CD4-positive, CD25-positive, alpha-beta regulatory T cell (primary cell): ENCODE measurements around the gene GABRG3. TPM values are rescaled to one million over a fixed set of nuclear protein-coding genes. Genes with fewer than 3 reads are reported as not detected.

Source experiments
- ATAC-seq, 2 donors: fragments of 150-1000 bp; cut with Tn5 transposase; one replicate each; pipeline ENCODE4 v1.10.0; 2021; ENCODE audit warnings: low read depth in 2 of 2, moderate number of reproducible peaks in 2 of 2, moderate library complexity in 1 of 2
- DNase-seq, 3 donors: peaks; one replicate each; pipeline versions ENCODE4 v3.0.0 to v3.0.0-alpha.2; 2012 to 2022; ENCODE audit warnings: mixed read lengths in 1 of 3
- H3K27ac ChIP-seq: one replicate; pipeline ENCODE4 v1.7.0; 2013; ENCODE audit warnings: mild to moderate bottlenecking, low read length; ENCODE audit not compliant: insufficient read depth, poor library complexity, severe bottlenecking
- H3K27me3 ChIP-seq: one replicate; pipeline ENCODE4 v1.7.0; 2013; ENCODE audit warnings: low read length; ENCODE audit not compliant: control insufficient read depth, insufficient read depth
- H3K36me3 ChIP-seq: one replicate; pipeline ENCODE4 v1.7.0; 2013; ENCODE audit warnings: mild to moderate bottlenecking, low read length, moderate library complexity; ENCODE audit not compliant: control insufficient read depth, insufficient read depth
- H3K4me1 ChIP-seq: 2 replicates; pipeline ENCODE4 v1.7.0; 2013; ENCODE audit warnings: mild to moderate bottlenecking, low read length; ENCODE audit not compliant: insufficient read depth, control insufficient read depth, poor library complexity, severe bottlenecking
- H3K4me3 ChIP-seq: one replicate; pipeline ENCODE4 v1.7.0; 2013; ENCODE audit warnings: low read depth, mild to moderate bottlenecking, low read length, moderate library complexity
- H3K9me3 ChIP-seq, 2 experiments: 1 replicate in 1 of 2; 2 replicates in 1 of 2; pipeline ENCODE4 v1.7.0; 2013; ENCODE audit warnings: low read length in 2 of 2, mild to moderate bottlenecking in 1 of 2, moderate library complexity in 1 of 2; ENCODE audit not compliant: control insufficient read depth in 2 of 2
- H3K27ac Mint-ChIP-seq, 3 donors: one replicate each; pipeline ENCODE4 v1.8.0; 2020 to 2022; ENCODE audit warnings: mild to moderate bottlenecking in 3 of 3, mixed read lengths in 3 of 3, moderate library complexity in 2 of 3
- H3K27me3 Mint-ChIP-seq: one replicate; pipeline ENCODE4 v1.8.0; 2022; ENCODE audit warnings: mild to moderate bottlenecking, mixed read lengths
- H3K36me3 Mint-ChIP-seq: one replicate; pipeline ENCODE4 v1.8.0; 2020; ENCODE audit warnings: mixed read lengths
- H3K4me1 Mint-ChIP-seq, 4 donors: one replicate each; pipeline ENCODE4 v1.8.0; 2020 to 2022; ENCODE audit warnings: mixed read lengths in 4 of 4, mild to moderate bottlenecking in 1 of 4
- H3K4me3 Mint-ChIP-seq, 4 donors: one replicate each; pipeline ENCODE4 v1.8.0; 2020 to 2022; ENCODE audit warnings: mild to moderate bottlenecking in 4 of 4, mixed read lengths in 4 of 4, moderate library complexity in 3 of 4
- H3K9me3 Mint-ChIP-seq, 7 donors: one replicate each; pipeline ENCODE4 v1.8.0; 2020 to 2022; ENCODE audit warnings: mixed read lengths in 7 of 7, mild to moderate bottlenecking in 3 of 7, moderate library complexity in 2 of 7
- polyA plus RNA-seq, 4 donors: library from polyadenylated mRNA; unstranded; fragments of 300-500 nt; fragmentation: Illumina TruSeq; gene quantifications; one replicate each; pipeline ENCODE4 v1.2.3, GENCODE V29; 2021
- total RNA-seq: library from RNA; stranded (reverse); gene quantifications from one replicate; pipeline ENCODE4 v1.2.3, GENCODE V29; 2022

The GABRG3 gene
- total and polyA plus RNA-seq, 5 donors from 2014 or later, result not detected

DNA sequence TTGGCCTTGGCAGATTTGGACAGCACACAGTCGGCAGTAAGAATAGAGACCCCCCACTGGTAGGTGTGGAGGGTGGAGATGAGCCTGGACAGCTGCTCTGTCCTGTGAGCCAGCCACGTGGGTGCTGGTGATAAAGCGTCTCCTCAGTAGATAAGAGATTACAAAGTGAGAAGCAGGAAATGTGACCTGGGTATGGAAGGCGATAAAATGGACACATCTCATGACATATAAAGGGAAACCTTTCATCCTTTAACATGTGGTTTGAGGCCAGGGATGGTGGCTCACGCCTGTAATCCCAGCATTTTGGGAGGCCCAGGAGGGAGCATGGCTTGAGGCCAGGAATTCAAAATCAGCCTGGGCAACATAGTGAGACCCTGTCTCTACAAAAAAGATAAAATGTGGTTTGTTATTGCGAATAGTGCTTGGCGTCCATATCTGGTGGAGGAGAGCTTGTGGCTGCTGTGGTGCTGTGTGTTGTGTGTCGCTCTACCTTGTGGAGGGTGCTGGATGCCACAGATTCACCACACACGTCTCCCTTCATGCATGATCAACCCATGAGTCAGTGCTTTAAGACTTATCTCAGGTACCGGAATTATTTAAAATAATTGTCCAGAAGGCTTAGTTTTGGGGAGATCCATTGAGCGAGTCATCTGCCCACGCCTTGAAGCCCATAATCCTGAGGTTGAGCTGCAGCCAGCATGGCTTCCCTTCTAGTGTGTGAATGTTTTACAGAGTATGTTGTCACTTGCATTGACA lies 157.0 kb downstream of the GABRG3 start:
- Histone ChIP-seq H3K36me3 (no peaks in the 10 kb centered on the region), H3K9me3 (peaks cover 0 to 4% of the 10 kb centered on the region in 2 experiments), H3K4me3 (no peak overlapping the region), H3K27me3 (no peaks in the 10 kb centered on the region), H3K27ac (no peak overlapping the region), H3K4me1 (no peaks in the 10 kb centered on the region)
- H3K27ac Mint-ChIP-seq, result no peak overlapping the region
- ATAC-seq (no peak), DNase-seq (no peak)
- H3K36me3 Mint-ChIP-seq, result no peaks in the 10 kb centered on the region
- H3K4me3 Mint-ChIP-seq, result no peak overlapping the region
- H3K27me3 Mint-ChIP-seq, result no peaks in the 10 kb centered on the region
- H3K9me3 Mint-ChIP-seq, result peaks cover 3 to 13% (median 7%) of the 10 kb centered on the region in 7 donors
- H3K4me1 Mint-ChIP-seq, result no peaks in the 10 kb centered on the region

DNA sequence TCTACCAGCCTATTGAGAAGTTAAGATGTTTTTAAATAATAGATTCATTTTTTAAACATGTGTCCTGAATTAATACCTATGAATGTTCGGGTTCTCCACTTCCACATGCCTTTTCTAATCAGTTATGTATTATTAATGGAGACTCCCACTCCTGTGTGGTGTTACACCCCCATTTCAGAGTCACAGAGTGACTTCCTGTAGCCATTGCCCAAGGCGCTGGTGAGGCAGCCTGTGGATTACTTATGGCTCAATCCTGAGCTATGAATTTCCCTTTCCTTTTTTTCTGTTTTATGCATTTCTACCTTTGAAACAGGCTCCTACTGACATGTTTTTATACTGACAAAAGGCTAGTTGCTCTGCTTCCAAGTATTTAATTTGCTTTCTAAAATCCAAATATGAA lies 162.3 kb downstream of the GABRG3 start:
- ATAC-seq (no peak), DNase-seq (no peak)
- Histone ChIP-seq H3K27me3 (no peaks in the 10 kb centered on the region), H3K4me1 (no peaks in the 10 kb centered on the region), H3K27ac (no peak overlapping the region), H3K9me3 (peaks cover 0 to 7% of the 10 kb centered on the region in 2 experiments), H3K36me3 (no peaks in the 10 kb centered on the region), H3K4me3 (no peak overlapping the region)
- Mint-ChIP-seq H3K4me3 (no peak overlapping the region), H3K27me3 (no peaks in the 10 kb centered on the region), H3K4me1 (no peaks in the 10 kb centered on the region), H3K36me3 (no peaks in the 10 kb centered on the region), H3K27ac (no peak overlapping the region), H3K9me3 (peaks cover 3 to 16% (median 4%) of the 10 kb centered on the region in 7 donors)

DNA sequence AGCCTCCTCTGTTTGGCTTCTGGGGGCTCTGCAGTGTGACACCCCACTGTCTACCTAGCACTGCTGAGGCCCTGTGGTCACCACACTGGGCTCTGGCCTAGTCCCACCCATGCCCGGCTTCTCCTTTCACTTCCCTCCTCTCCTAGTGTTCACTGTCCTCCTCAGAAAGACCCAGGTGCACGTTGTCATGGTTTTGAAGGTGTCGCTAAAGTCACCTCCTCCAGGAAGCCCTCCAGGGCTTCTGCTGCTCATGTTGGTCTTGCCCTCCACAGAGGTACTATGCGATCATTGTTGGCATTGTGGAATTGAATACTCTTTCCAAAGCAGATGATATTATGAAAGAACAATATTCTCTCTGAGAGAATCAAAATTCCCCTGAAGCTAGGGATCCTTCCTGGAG lies 163.5 kb downstream of the GABRG3 start:
- no peaks in the 10 kb centered on the region for H3K4me1 ChIP-seq
- Mint-ChIP-seq H3K36me3 (no peaks in the 10 kb centered on the region), H3K27me3 (no peaks in the 10 kb centered on the region), H3K9me3 (peaks cover 4 to 23% (median 9%) of the 10 kb centered on the region in 7 donors), H3K4me3 (no peak overlapping the region), H3K4me1 (no peaks in the 10 kb centered on the region), H3K27ac (no peak overlapping the region)
- peaks cover 0 to 7% of the 10 kb centered on the region in 2 experiments for H3K9me3 ChIP-seq
- H3K27me3 ChIP-seq, result no peaks in the 10 kb centered on the region
- no peaks in the 10 kb centered on the region for H3K36me3 ChIP-seq
- no peak overlapping the region for H3K4me3 ChIP-seq
- no peak for DNase-seq
- ATAC-seq, result no peak
- H3K27ac ChIP-seq, result no peak overlapping the region

DNA sequence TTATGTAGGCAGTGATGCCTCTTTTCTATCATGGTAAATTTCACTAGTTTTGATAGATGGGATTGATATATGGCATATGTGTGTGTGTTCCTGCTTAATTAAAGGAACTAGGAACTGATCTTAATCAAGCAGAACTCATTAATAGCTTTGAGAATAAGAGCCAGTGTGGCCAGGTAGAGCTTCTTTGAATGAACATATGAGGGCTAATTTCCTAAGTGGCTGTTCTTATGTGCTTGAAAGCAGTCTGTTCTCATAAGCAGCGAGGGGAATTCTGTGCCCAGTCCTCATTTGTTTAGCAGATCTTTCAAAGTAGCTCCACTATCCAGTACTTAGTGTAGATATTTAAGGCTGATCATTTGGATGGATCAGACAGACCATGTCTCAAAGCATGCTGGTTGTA lies 164.2 kb downstream of the GABRG3 start:
- H3K36me3 Mint-ChIP-seq, result no peaks in the 10 kb centered on the region
- no peaks in the 10 kb centered on the region for H3K27me3 Mint-ChIP-seq
- Histone ChIP-seq H3K27me3 (no peaks in the 10 kb centered on the region), H3K4me1 (no peaks in the 10 kb centered on the region), H3K4me3 (no peak overlapping the region), H3K27ac (no peak overlapping the region), H3K36me3 (no peaks in the 10 kb centered on the region), H3K9me3 (peaks cover 0 to 7% of the 10 kb centered on the region in 2 experiments)
- H3K4me1 Mint-ChIP-seq, result no peaks in the 10 kb centered on the region
- ATAC-seq (no peak), DNase-seq (no peak)
- H3K9me3 Mint-ChIP-seq, result peaks cover 4 to 23% (median 9%) of the 10 kb centered on the region in 7 donors
- no peak overlapping the region for H3K27ac Mint-ChIP-seq
- H3K4me3 Mint-ChIP-seq, result no peak overlapping the region

DNA sequence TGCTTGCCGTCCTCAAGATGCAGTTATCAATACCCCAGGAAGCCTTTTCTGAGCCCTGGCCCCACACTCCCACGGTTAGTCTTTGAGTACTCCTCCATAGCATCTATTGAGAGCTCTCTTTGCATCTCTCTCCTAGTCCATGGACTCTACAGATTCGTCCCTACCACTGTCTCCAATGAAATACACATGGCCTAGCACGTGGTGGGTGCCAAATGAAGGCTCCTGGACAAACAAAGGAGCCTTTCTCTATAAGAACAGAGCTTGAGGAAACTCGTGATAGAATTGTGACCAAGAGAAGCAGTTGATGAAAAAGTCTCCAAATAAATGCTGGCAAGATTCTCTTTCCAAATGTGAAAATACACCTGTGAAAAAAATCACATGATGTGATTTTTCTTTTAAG lies 166.1 kb downstream of the GABRG3 start:
- H3K4me1 Mint-ChIP-seq, result no peaks in the 10 kb centered on the region
- H3K4me1 ChIP-seq, result no peaks in the 10 kb centered on the region

DNA sequence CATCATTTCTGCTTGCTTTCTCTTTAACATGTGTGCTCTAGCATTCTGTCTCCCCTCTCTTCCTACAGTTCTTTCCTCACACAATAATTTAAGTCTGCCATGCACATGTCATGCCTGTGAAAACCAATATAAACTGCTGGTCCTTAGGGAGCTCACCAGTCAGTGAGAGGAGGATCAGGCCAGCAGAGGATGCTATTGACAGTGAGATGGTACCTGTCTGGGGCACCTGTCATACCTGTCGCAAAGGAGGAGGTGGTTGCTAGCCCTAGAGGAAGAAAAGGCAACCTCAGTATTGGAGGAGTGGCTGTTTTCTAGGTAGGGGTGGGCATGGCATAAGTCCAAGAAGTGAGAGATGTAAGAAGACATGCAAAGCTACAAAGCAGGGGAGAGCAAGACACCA lies 194.6 kb downstream of the GABRG3 start:
- peaks cover 4 to 17% (median 5%) of the 10 kb centered on the region in 7 donors for H3K9me3 Mint-ChIP-seq

More for the DNA sequence above, 166.1 kb downstream of the GABRG3 start:
- DNase-seq, result no peak
- H3K4me3 ChIP-seq, result no peak overlapping the region
- no peak overlapping the region for H3K27ac ChIP-seq
- Mint-ChIP-seq H3K27ac (no peak overlapping the region), H3K9me3 (peaks cover 2 to 21% (median 6%) of the 10 kb centered on the region in 7 donors), H3K27me3 (no peaks in the 10 kb centered on the region), H3K36me3 (no peaks in the 10 kb centered on the region), H3K4me3 (no peak overlapping the region)
- no peaks in the 10 kb centered on the region for H3K27me3 ChIP-seq
- H3K9me3 ChIP-seq, result peaks cover 0 to 7% of the 10 kb centered on the region in 2 experiments
- no peak for ATAC-seq
- no peaks in the 10 kb centered on the region for H3K36me3 ChIP-seq

DNA sequence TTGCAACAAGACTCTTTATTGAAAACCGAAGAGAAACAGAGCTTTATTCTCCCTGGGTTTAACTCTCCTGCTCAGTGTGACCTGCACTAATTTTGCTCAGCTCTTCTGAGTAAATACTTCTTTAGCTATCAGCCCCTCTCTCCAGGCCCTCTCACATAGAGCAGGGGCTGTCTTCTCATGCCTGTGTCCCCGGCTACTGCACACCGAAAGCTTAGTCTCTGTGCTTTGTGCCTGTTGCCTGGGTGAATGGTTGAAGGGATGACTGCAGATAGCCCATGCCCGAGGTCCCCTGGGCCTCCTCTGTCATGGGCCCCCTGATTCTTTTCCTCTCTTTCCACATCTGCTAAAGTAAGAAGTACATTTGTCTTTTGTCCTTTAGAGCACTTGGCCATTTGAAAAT lies 195.9 kb downstream of the GABRG3 start:
- no peaks in the 10 kb centered on the region for H3K27me3 ChIP-seq
- DNase-seq (no peak), ATAC-seq (no peak)
- Mint-ChIP-seq H3K27ac (no peak overlapping the region), H3K9me3 (peaks cover 4 to 17% (median 11%) of the 10 kb centered on the region in 7 donors), H3K27me3 (no peaks in the 10 kb centered on the region), H3K4me1 (no peaks in the 10 kb centered on the region), H3K4me3 (no peak overlapping the region), H3K36me3 (no peaks in the 10 kb centered on the region)
- no peak overlapping the region for H3K27ac ChIP-seq
- H3K4me3 ChIP-seq, result no peak overlapping the region
- no peaks in the 10 kb centered on the region for H3K36me3 ChIP-seq
- peaks cover 2 to 3% of the 10 kb centered on the region in 2 experiments for H3K9me3 ChIP-seq
- H3K4me1 ChIP-seq, result no peaks in the 10 kb centered on the region

More for the DNA sequence above, 194.6 kb downstream of the GABRG3 start:
- H3K4me1 Mint-ChIP-seq, result no peaks in the 10 kb centered on the region
- no peak overlapping the region for H3K27ac Mint-ChIP-seq
- no peak for DNase-seq
- H3K4me3 Mint-ChIP-seq, result no peak overlapping the region
- Histone ChIP-seq H3K4me3 (no peak overlapping the region), H3K27ac (no peak overlapping the region), H3K4me1 (no peaks in the 10 kb centered on the region), H3K9me3 (peaks cover 2 to 3% of the 10 kb centered on the region in 2 experiments), H3K27me3 (no peaks in the 10 kb centered on the region), H3K36me3 (no peaks in the 10 kb centered on the region)
- no peak for ATAC-seq
- no peaks in the 10 kb centered on the region for H3K27me3 Mint-ChIP-seq
- H3K36me3 Mint-ChIP-seq, result no peaks in the 10 kb centered on the region

DNA sequence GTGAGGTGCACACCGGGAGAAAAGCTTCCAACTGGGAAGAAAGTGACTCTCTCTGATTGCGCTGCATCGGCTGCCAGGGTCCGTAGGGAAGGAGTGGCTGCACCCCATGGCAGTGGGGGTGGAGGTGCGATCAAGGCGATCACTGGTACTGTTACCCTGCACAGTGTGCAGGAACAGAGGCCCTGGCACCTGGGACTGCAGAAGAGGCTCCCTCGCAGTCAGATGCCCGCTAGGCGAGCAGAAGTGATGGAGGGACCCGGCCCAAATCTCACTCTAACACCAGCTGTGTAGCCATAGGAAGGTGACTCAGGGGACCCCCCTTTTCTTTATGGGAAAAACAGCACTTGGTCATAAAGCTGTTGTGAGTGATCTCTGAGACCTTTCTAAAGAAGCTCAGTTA lies 196.8 kb downstream of the GABRG3 start:
- no peak overlapping the region for H3K4me3 ChIP-seq
- H3K4me1 ChIP-seq, result no peaks in the 10 kb centered on the region
- no peak for ATAC-seq

More for the DNA sequence above, 196.8 kb downstream of the GABRG3 start:
- H3K9me3 ChIP-seq, result peaks cover 2 to 3% of the 10 kb centered on the region in 2 experiments
- Mint-ChIP-seq H3K4me3 (no peak overlapping the region), H3K36me3 (no peaks in the 10 kb centered on the region), H3K27me3 (no peaks in the 10 kb centered on the region), H3K9me3 (peaks cover 0 to 16% (median 11%) of the 10 kb centered on the region in 7 donors), H3K27ac (no peak overlapping the region), H3K4me1 (no peaks in the 10 kb centered on the region)
- DNase-seq, result no peak
- H3K27me3 ChIP-seq, result no peaks in the 10 kb centered on the region
- no peaks in the 10 kb centered on the region for H3K36me3 ChIP-seq
- no peak overlapping the region for H3K27ac ChIP-seq
